ENCODE measurements around the gene TYROBP.

GRCh38 chr19:35901854-35902661 is 6.0 kb downstream of the TYROBP start, which contains the start of gene HCST:
- TF ChIP-seq CTCF (IDR thresholded peaks at IDR 0.05 in 8 of 11, conservative IDR thresholded peaks at IDR 0.05 in 3 of 11) (peak in 1 of 11 experiments; percentile 27), POLR2A (IDR thresholded peaks at IDR 0.05) (no peak), POLR2AphosphoS5 (IDR thresholded peaks at IDR 0.05) (peak in 2 of 3 donors; percentile 53 to 68)

Measured in spleen (tissue), 7 donors.